Type B pancreatic cell (in vitro differentiated cells): ENCODE data around the gene NCOA7. TPM values are rescaled to one million over a fixed set of nuclear protein-coding genes. Genes with fewer than 3 reads are reported as not detected.

Experiments
- DNase-seq: peaks from one replicate; pipeline ENCODE4 v3.0.0; 2021; ENCODE audit warnings: mixed read lengths; ENCODE audit not compliant: unreplicated experiment; ENCODE audit errors: extremely low spot score
- H3K27ac Mint-ChIP-seq: 2 replicates; pipeline ENCODE4 v1.8.0; 2021; ENCODE audit warnings: mild to moderate bottlenecking, mixed read lengths
- H3K27me3 Mint-ChIP-seq: 2 replicates; pipeline ENCODE4 v1.8.0; 2021; ENCODE audit warnings: mixed read lengths
- H3K36me3 Mint-ChIP-seq: 2 replicates; pipeline ENCODE4 v1.8.0; 2021; ENCODE audit warnings: mixed read lengths
- H3K4me1 Mint-ChIP-seq: one replicate; pipeline ENCODE4 v1.8.0; 2021; ENCODE audit warnings: mixed read lengths; ENCODE audit not compliant: unreplicated experiment
- H3K4me3 Mint-ChIP-seq: 2 replicates; pipeline ENCODE4 v1.8.0; 2021; ENCODE audit warnings: mild to moderate bottlenecking, mixed read lengths
- H3K9me3 Mint-ChIP-seq: 2 replicates; pipeline ENCODE4 v1.8.0; 2021; ENCODE audit warnings: mixed read lengths
- total RNA-seq: library from RNA; stranded (reverse); gene quantifications from 2 replicates; pipeline ENCODE4 v1.2.1, GENCODE V29; 2021; ENCODE audit warnings: low replicate concordance
- TF ChIP-seq, protein P1 (sequence below): fragments of 200-600 bp; sonication (generic); conservative IDR thresholded peaks from 2 replicates; pipeline ENCODE4 v1.5.0; 2021; ENCODE audit warnings: antibody characterized with exemption, mild to moderate bottlenecking

Gene NCOA7
- total RNA-seq, 1 donor from 2014 or later: 29.9 TPM

DNA sequence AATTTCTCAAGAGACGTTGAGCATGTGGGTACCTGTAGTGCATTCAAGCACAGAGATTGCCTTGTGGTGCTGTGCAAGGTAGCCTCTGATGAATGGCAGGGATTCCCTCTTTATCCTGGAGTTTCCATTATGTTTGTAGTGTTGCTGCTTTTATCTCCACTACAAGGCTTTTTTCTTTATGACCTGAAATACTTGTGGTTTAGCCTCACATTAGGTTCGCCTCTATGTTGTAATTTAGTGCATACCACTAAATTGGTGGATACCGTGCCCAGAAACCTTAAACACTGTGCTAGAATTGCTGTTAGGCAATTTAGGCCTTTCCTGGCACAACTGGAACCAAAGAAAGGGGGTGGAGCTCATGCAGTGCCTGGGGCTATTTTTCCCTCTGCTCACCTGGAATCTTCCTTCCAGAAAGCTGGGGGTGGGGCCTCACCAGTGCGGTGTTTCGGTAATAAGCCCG is 76.8 kb downstream of the NCOA7 start:
- TF ChIP-seq, protein P1, sequence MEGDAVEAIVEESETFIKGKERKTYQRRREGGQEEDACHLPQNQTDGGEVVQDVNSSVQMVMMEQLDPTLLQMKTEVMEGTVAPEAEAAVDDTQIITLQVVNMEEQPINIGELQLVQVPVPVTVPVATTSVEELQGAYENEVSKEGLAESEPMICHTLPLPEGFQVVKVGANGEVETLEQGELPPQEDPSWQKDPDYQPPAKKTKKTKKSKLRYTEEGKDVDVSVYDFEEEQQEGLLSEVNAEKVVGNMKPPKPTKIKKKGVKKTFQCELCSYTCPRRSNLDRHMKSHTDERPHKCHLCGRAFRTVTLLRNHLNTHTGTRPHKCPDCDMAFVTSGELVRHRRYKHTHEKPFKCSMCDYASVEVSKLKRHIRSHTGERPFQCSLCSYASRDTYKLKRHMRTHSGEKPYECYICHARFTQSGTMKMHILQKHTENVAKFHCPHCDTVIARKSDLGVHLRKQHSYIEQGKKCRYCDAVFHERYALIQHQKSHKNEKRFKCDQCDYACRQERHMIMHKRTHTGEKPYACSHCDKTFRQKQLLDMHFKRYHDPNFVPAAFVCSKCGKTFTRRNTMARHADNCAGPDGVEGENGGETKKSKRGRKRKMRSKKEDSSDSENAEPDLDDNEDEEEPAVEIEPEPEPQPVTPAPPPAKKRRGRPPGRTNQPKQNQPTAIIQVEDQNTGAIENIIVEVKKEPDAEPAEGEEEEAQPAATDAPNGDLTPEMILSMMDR: no peak
- Mint-ChIP-seq H3K27me3 (no peaks in the 10 kb centered on the region), H3K9me3 (no peaks in the 10 kb centered on the region), H3K4me3 (peak overlapping the region; percentile 9), H3K4me1 (peaks cover 4% of the 10 kb centered on the region), H3K27ac (peak overlapping the region; percentile 77), H3K36me3 (peaks cover 4% of the 10 kb centered on the region)
- no peak for DNase-seq

GRCh38 chr6:125868252-125868651 is 77.5 kb downstream of the NCOA7 start:
- H3K4me3 Mint-ChIP-seq: no peak overlapping the region
- DNase-seq: no peak
- H3K36me3 Mint-ChIP-seq: peaks cover 4% of the 10 kb centered on the region
- H3K27me3 Mint-ChIP-seq: no peaks in the 10 kb centered on the region
- TF ChIP-seq, protein P1: no peak
- peak overlapping the region; percentile 66 for H3K27ac Mint-ChIP-seq
- H3K4me1 Mint-ChIP-seq: peaks cover 4% of the 10 kb centered on the region
- no peaks in the 10 kb centered on the region for H3K9me3 Mint-ChIP-seq

DNA sequence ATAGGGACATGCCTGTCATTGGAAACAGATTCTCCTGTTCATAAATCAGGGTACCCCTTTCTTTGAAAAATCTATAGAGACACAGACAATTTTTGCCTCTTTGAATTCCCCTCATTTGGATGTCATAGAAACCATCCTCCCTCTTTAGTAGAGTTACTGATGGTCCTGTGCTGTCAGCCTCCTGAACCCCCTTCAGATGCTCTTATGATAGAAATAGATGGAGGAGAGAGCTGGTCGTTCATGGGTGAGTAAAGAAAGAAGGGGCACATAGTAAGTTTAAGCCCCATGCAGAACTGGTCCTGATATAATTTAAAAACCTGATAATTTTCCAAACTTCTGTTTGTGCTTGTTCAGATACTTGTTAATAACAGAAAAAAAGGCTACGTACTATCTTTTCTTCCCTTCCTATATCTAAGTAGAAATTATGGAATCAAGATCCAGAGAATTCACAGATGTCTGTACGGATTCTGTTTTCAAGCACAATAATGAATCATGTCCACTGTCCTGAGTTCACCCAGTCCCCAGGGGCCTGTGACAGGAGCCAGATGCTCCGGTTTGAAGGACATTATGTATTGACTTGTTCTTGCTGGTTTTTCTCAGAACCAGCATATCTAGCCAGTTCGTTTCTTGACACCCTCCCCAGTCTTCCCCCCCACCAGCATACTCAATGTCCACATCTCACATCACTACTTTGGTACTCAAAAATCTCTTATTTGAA is 78.1 kb downstream of the NCOA7 start:
- H3K27ac Mint-ChIP-seq: peak overlapping the region; percentile 66
- peaks cover 4% of the 10 kb centered on the region for H3K36me3 Mint-ChIP-seq
- no peak for DNase-seq
- H3K4me1 Mint-ChIP-seq: peaks cover 4% of the 10 kb centered on the region
- H3K27me3 Mint-ChIP-seq: no peaks in the 10 kb centered on the region
- H3K9me3 Mint-ChIP-seq: no peaks in the 10 kb centered on the region
- TF ChIP-seq, protein P1: no peak
- peak overlapping the region; percentile 1 for H3K4me3 Mint-ChIP-seq

- Mint-ChIP-seq H3K27me3 (no peaks in the 10 kb centered on the region), H3K4me1 (peaks cover 4% of the 10 kb centered on the region), H3K27ac (peak overlapping the region; percentile 66), H3K4me3 (peak overlapping the region; percentile 1), H3K9me3 (no peaks in the 10 kb centered on the region), H3K36me3 (peaks cover 4% of the 10 kb centered on the region)
- TF ChIP-seq, protein P1: no peak
- no peak for DNase-seq
Measured at GRCh38 chr6:125869427-125869826, 78.7 kb downstream of the NCOA7 start.

- peaks cover 4% of the 10 kb centered on the region for H3K4me1 Mint-ChIP-seq
- peak overlapping the region; percentile 85 for H3K27ac Mint-ChIP-seq
- peaks cover 12% of the 10 kb centered on the region for H3K36me3 Mint-ChIP-seq
- no peaks in the 10 kb centered on the region for H3K27me3 Mint-ChIP-seq
- DNase-seq: no peak
- no peak overlapping the region for H3K4me3 Mint-ChIP-seq
- no peaks in the 10 kb centered on the region for H3K9me3 Mint-ChIP-seq
- TF ChIP-seq, protein P1: no peak
Measured at GRCh38 chr6:125871365-125871764, 80.6 kb downstream of the NCOA7 start.
